Kidney (tissue), 22 donors: ENCODE measurements around the gene RANGAP1. TPM values are rescaled to one million over a fixed set of nuclear protein-coding genes. Genes with fewer than 3 reads are reported as not detected.

Source experiments
- DNase-seq, 5 donors: peaks; one replicate each; pipeline ENCODE4 v3.0.0-alpha.2; 2013 to 2020
- FAIRE-seq: peaks from 2 replicates; lab custom pipeline; 2012; peaks lifted over from hg19 to GRCh38; lab: Jason Lieb, UNC
- H3K27ac ChIP-seq, 2 donors: one replicate each; pipeline ENCODE4 v1.7.0; 2013; ENCODE audit warnings: low read depth in 2 of 2, low read length in 2 of 2, inconsistent platforms in 1 of 2
- H3K27me3 ChIP-seq: one replicate; pipeline ENCODE4 v1.7.1; 2013; ENCODE audit warnings: low read length, inconsistent platforms; ENCODE audit not compliant: control insufficient read depth, insufficient read depth
- H3K36me3 ChIP-seq, 3 donors: one replicate each; pipeline versions ENCODE4 v1.7.0 to v1.7.1; 2013; ENCODE audit warnings: low read length in 3 of 3, control low read depth in 1 of 3, inconsistent platforms in 1 of 3; ENCODE audit not compliant: insufficient read depth in 3 of 3, control insufficient read depth in 2 of 3
- H3K4me1 ChIP-seq, 3 donors: one replicate each; pipeline versions ENCODE4 v1.7.0 to v1.7.1; 2013; ENCODE audit warnings: low read length in 3 of 3, inconsistent platforms in 1 of 3, low read depth in 1 of 3; ENCODE audit not compliant: control insufficient read depth in 2 of 3, insufficient read depth in 2 of 3
- H3K4me3 ChIP-seq, 3 donors: one replicate each; pipeline versions ENCODE4 v1.7.0 to v1.8.1; 2013; ENCODE audit warnings: low read length in 3 of 3, control low read depth in 1 of 3, inconsistent platforms in 1 of 3
- H3K9ac ChIP-seq, 3 donors: one replicate each; pipeline versions ENCODE4 v1.7.0 to v1.7.1; 2013; ENCODE audit warnings: low read length in 3 of 3, control low read depth in 1 of 3, inconsistent platforms in 1 of 3
- H3K9me3 ChIP-seq, 3 donors: one replicate each; pipeline versions ENCODE4 v1.7.0 to v1.7.1; 2013; ENCODE audit warnings: low read length in 3 of 3, control low read depth in 1 of 3, inconsistent platforms in 1 of 3; ENCODE audit not compliant: control insufficient read depth in 2 of 3, insufficient read depth in 1 of 3
- CTCF ChIP-seq: IDR thresholded peaks from 3 replicates; pipeline ENCODE4 v1.5.1; 2012; ENCODE audit warnings: mild to moderate bottlenecking, moderate library complexity, borderline replicate concordance; ENCODE audit not compliant: insufficient read depth; ENCODE audit errors: extremely low read depth
- intact Hi-C: fragments of 100-400 bp; cut with DNase I; formaldehyde crosslinking; loops from one replicate; pipeline ENCODE4 v1.11.1; 2022
- long read RNA-seq, 10 donors: library from polyadenylated mRNA in 1 of 10; unstranded in 1 of 10; transcript quantifications; one replicate each; pipeline ENCODE4 v2.0.0 and lab custom pipeline, GENCODE V29; 2021 to 2026
- polyA plus RNA-seq: library from polyadenylated mRNA; stranded (reverse); fragments of 350-450 nt; fragmentation: Illumina TruSeq; extraction: RNeasy Lipid Tissue Mini Kit (QIAGEN cat#74804); gene quantifications from one replicate; pipeline ENCODE4 v1.2.3, GENCODE V29; 2014; ENCODE audit warnings: low read depth, low replicate concordance; ENCODE audit not compliant: insufficient read depth
- total RNA-seq: library from RNA; stranded (reverse); fragmentation: NEBNext Ultra II Directional; extraction: Animal tissue kit (Norgen Biotek cat#: 25700); gene quantifications from one replicate; pipeline ENCODE4 v1.2.1, GENCODE V29; 2021
- donor health status: control.
- donor health status: control.
- donor health status: control.
- donor health status: control.
- donor health status: control.
- donor health status: DM: yes; HTN: yes; CAD: no.
- donor health status: Normal renal cell carcinoma (clear cell type).

RANGAP1 gene
- total RNA-seq, result 38.8 TPM
- polyA plus RNA-seq, result 40.8 TPM
- long read RNA-seq, donor 1, partial matches to known transcripts, result 0 of 2 reads
- long read RNA-seq, donor 1, other reads (novel, unspliced or antisense), result 0 of 2 reads
- long read RNA-seq, donor 2, partial matches to known transcripts, result 0 of 2 reads
- long read RNA-seq, donor 2, other reads (novel, unspliced or antisense), result 0 of 2 reads
- long read RNA-seq, donor 3, partial matches to known transcripts, result 550 of 563 reads
- long read RNA-seq, donor 3, other reads (novel, unspliced or antisense), result 9 of 563 reads
- long read RNA-seq, donor 4, partial matches to known transcripts, result 0 of 3 reads
- long read RNA-seq, donor 4, other reads (novel, unspliced or antisense), result 0 of 3 reads
- long read RNA-seq, donor 5, partial matches to known transcripts, result 0 of 1 reads
- long read RNA-seq, donor 5, other reads (novel, unspliced or antisense), result 0 of 1 reads
- long read RNA-seq, donor 6, partial matches to known transcripts, result 0 of 3 reads
- long read RNA-seq, donor 6, other reads (novel, unspliced or antisense), result 0 of 3 reads
- long read RNA-seq, donor 7, full-length matches to known transcripts, result 34 of 68 reads
- long read RNA-seq, donor 7, partial matches to known transcripts, result 15 of 68 reads
- long read RNA-seq, donor 7, other reads (novel, unspliced or antisense), result 19 of 68 reads
- long read RNA-seq, donor 8, partial matches to known transcripts, result 11 of 13 reads
- long read RNA-seq, donor 8, other reads (novel, unspliced or antisense), result 0 of 13 reads
- long read RNA-seq, donor 9, result 0 reads
- long read RNA-seq, donor 10, partial matches to known transcripts, result 12 of 15 reads
- long read RNA-seq, donor 10, other reads (novel, unspliced or antisense), result 0 of 15 reads

GRCh38 chr22:41285820-41286638 is at the start of gene RANGAP1:
Gene RANGAP1, minus strand, starts transcription at chr22:41286187. Its CDS starts 5,143 bp downstream, at chr22:41281044.
- Histone ChIP-seq H3K27ac (peak within 1 kb of the TSS; percentile 92 to 93), H3K4me1 (peaks cover 0 to 12% (median 0%) of the 10 kb centered on the region in 3 donors), H3K27me3 (no peaks in the 10 kb centered on the region), H3K36me3 (peaks cover 0 to 11% (median 0%) of the 10 kb centered on the region in 3 donors), H3K9ac (peak within 1 kb of the TSS; percentile 78 to 94 (median 83)), H3K4me3 (peak within 1 kb of the TSS; percentile 81 to 92 (median 89)), H3K9me3 (no peaks in the 10 kb centered on the region)
- peak; percentile 98 to 100 (median 99) for DNase-seq
- TF ChIP-seq CTCF, result no peak
- peak; percentile 93 for FAIRE-seq
- intact Hi-C loops, result no loop called here

- intact Hi-C loops, result no loop called here
- Histone ChIP-seq H3K4me3 (no peak overlapping the region), H3K9ac (no peak overlapping the region), H3K27ac (no peak overlapping the region), H3K9me3 (no peaks in the 10 kb centered on the region), H3K4me1 (no peaks in the 10 kb centered on the region), H3K27me3 (no peaks in the 10 kb centered on the region), H3K36me3 (peaks cover 2 to 46% (median 12%) of the 10 kb centered on the region in 3 donors)
- TF ChIP-seq CTCF, result no peak
- DNase-seq (no peak), FAIRE-seq (no peak)
Observed at GRCh38 chr22:41334951-41335635, 49.1 kb upstream of the RANGAP1 start.

GRCh38 chr22:41334215-41334614 is 48.2 kb upstream of the RANGAP1 start:
- Histone ChIP-seq H3K4me3 (no peak overlapping the region), H3K27ac (no peak overlapping the region), H3K9me3 (no peaks in the 10 kb centered on the region), H3K27me3 (no peaks in the 10 kb centered on the region), H3K36me3 (peaks cover 2 to 49% (median 16%) of the 10 kb centered on the region in 3 donors), H3K9ac (no peak overlapping the region), H3K4me1 (no peaks in the 10 kb centered on the region)
- no peak for DNase-seq
- intact Hi-C loops, result no loop called here
- no peak for TF ChIP-seq CTCF
- no peak for FAIRE-seq
